ENCODE results near the gene FAM219A.
"Not testable (repeated sequence)": the region's sequence is repeated elsewhere in the genome, so short reads cannot be mapped to it uniquely, and the experiment has no call there.

The FAM219A gene

GRCh38 chr9:34485822-34486221 is 27.5 kb upstream of the FAM219A start:
- DNase-seq (ENCODE audit: low read depth in 2 of 2, low spot score in 1 of 2): no peak

DNA sequence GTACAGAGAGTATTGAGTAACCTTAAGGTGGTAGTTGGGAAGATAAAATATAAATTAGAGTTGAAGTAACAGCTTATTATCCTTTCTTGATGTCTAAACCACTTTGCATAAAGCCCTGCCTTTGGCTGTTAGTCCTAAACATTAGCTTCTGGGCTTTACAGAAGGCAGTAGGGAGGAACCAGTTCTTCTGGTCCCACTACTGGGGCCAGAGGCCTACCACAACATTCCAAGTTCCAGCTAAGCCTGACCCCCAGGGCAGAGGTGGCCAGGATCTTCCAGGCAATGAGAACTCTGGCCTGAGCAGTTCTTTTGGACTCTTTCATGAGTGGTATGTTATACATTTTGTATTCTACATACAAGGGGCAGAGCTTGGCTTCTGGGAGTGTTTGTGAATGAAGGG is 26.3 kb upstream of the FAM219A start:
- no peak for DNase-seq (ENCODE audit: low read depth in 2 of 2, low spot score in 1 of 2)

GRCh38 chr9:34482746-34483145 is 24.4 kb upstream of the FAM219A start:
- not testable (repeated sequence) for DNase-seq (ENCODE audit: low read depth in 2 of 2, low spot score in 1 of 2)

GRCh38 chr9:34481620-34482019 is 23.2 kb upstream of the FAM219A start:
- not testable (repeated sequence) for DNase-seq (ENCODE audit: low read depth in 2 of 2, low spot score in 1 of 2)

GRCh38 chr9:34479431-34479866 is 21.1 kb upstream of the FAM219A start:
- DNase-seq (ENCODE audit: low read depth in 2 of 2, low spot score in 1 of 2): no peak

GRCh38 chr9:34477541-34477940 is 19.2 kb upstream of the FAM219A start:
- no peak for DNase-seq (ENCODE audit: low read depth in 2 of 2, low spot score in 1 of 2)

GRCh38 chr9:34475097-34475496 is 16.7 kb upstream of the FAM219A start:
- DNase-seq (ENCODE audit: low read depth in 2 of 2, low spot score in 1 of 2): no peak

DNA sequence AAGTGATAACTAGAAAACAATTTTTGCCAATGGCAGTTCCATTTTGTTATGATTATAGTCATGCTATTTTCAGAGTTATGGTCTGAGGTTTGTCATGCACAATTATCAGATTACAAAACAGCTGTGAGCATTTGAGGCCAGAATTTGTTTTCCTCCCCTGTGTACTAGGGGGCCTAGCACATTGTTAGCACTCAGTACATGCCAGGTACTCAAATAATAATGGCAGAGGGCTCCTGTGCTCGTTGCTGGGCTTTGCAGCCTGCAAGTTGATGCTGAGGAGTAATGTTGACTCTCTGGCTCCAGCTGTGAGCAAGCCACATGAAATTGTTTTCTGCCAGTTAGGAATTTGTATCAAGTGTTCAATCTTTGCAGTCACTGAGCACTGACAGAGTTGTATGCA is 7.1 kb upstream of the FAM219A start:
- DNase-seq (ENCODE audit: low read depth in 2 of 2, low spot score in 1 of 2): no peak

DNA sequence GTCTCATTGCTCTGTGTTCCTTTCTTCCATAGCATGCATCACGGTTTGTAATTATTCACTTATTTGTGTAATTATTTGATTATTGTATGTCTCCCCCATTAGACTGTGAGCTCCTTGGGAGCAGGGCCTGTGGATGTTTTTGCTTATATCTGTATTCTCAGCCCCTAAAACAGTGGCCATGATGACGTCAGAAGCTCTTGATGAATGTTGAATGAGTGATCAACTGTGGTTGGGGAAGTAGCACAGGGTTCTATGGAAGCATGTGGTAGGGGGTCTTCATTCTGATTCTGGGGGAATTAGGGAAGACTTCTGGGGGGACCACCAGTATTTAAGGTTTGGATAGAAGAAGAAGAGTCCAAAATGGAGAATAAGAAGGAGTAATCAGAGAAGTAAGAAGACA is 6.2 kb upstream of the FAM219A start:
- no peak for DNase-seq (ENCODE audit: low read depth in 2 of 2, low spot score in 1 of 2)

DNA sequence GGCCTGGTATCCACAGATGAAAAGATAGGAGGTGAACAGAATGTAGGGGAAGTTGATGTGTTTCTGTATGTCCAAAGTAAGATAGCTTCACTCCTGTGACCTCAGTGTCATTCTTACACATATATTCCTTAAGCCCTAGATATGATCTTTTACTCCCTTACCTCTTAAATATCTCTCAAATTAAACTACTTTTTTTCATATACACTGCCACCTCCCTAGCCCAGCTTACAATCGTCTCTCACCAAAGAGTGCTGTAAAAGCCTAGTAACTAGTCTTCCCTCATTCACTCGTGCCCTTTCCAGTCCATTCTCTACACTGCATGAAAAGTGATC is 5.5 kb upstream of the FAM219A start:
- no peak for DNase-seq (ENCODE audit: low read depth in 2 of 2, low spot score in 1 of 2)

- DNase-seq (ENCODE audit: low read depth in 2 of 2, low spot score in 1 of 2): no peak
Observed at GRCh38 chr9:34463098-34463900, 4.9 kb upstream of the FAM219A start.

DNA sequence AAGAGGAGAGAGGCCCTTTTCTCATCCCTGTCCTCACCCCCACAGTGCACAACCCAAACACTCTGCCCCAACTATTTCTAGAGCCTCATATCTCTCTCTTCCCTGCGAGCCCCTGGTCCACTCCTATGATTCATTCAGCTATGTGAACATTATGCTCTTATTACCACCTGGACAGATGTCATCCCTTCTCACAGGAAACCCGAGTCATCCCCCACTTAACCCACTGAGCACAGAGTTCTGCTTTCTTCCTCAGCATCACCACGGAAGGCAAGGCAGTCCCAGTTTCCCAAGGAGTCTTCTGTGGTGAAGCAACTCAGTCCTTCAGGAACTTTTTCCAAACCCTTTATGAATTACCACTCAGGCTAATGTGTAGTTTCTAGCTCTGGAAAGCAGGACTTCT is 1.6 kb upstream of the FAM219A start:
- DNase-seq (ENCODE audit: low read depth in 2 of 2, low spot score in 1 of 2): no peak

- DNase-seq (ENCODE audit: low read depth in 2 of 2, low spot score in 1 of 2): no peak
Observed at GRCh38 chr9:34459356-34459755, 986 bp upstream of the FAM219A start.

GRCh38 chr9:34458959-34459340 is 580 bp upstream of the FAM219A start:
- no peak for DNase-seq (ENCODE audit: low read depth in 2 of 2, low spot score in 1 of 2)

- no peak for DNase-seq (ENCODE audit: low read depth in 2 of 2, low spot score in 1 of 2)
Observed at GRCh38 chr9:34457266-34458012, 931 bp downstream of the FAM219A start.

DNA sequence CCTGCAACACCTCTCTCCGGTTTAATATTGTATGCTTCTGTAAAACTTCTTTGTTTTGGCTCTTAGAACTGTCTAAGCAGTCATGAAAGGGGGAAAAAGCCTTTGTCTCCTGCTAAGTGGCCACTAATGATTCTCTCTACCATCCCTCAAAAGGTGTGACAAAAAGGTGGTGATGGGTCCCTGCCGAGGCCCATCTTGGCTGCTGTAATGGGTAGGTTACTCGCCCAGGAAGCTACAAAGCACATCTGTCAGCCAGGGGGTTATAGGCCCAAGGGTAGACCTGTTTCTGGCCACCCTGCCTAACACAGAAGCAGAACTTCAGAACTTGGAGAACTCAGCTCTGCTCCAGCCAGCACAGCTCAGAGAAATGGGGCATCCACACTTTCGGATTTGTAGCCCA is 1.6 kb downstream of the FAM219A start:
- DNase-seq (ENCODE audit: low read depth in 2 of 2, low spot score in 1 of 2): no peak

DNA sequence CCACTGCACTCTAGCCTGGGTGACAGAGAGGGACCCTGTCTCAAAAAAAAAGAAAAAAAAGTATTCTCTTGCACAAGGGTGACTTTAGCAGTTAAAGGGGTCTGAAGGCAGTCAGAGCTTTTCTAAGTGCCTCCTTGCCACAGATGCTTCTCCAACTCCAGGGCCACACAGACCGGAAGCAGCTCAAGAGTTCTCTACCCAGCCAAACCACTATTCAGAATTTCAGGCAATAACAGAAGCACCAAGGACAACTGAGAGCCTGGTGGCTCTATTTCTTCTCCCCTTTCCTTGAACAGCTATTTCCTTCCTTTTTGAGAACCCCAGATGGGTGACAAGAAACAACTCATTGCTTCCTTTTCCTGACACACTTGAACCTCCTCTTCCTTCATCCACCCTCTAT is 2.2 kb downstream of the FAM219A start:
- DNase-seq (ENCODE audit: low read depth in 2 of 2, low spot score in 1 of 2): no peak

- no peak for DNase-seq (ENCODE audit: low read depth in 2 of 2, low spot score in 1 of 2)
Observed at GRCh38 chr9:34454571-34455065, 3.8 kb downstream of the FAM219A start.

GRCh38 chr9:34452568-34452967 is 5.8 kb downstream of the FAM219A start:
- no peak for DNase-seq (ENCODE audit: low read depth in 2 of 2, low spot score in 1 of 2)

DNA sequence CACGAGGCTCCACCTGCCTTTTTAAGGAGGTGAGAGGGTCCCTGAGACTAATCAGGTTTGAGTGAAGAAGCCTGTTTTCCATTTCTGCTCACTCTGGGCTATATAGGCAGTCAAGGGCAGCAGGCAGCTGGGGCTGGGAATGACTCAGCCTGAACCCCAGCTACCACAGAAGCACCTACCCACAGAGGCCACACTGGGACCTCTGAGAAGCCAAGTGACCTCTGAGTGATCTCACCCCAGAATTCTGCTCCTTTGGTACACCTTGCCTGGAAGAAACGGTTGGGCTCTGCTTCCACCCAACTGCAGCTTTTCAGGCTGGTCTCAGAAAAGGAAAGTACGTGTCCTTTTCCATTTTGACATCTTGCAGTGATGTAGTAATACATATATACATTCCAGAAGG is 6.8 kb downstream of the FAM219A start:
- DNase-seq (ENCODE audit: low read depth in 2 of 2, low spot score in 1 of 2): no peak

DNA sequence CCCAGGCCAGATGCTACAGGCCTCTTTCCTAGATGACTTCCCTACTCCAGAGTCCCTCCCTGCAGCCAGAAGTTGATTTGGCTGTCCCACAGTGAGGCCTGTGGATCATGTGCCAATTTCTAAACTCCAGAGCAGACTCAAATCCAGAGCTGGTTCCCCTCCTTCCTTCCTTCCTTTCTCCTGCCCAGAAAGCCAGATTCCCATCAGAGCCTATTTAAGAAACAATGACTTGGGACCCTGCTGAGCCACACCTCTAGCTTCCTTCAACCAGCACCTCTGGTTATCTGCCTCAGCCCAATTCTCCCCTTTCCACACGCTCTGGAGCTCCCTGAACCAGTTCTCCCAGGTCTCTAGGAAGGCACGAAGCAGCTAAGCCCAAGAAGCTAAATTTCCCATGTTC is 7.2 kb downstream of the FAM219A start:
- DNase-seq (ENCODE audit: low read depth in 2 of 2, low spot score in 1 of 2): no peak

DNA sequence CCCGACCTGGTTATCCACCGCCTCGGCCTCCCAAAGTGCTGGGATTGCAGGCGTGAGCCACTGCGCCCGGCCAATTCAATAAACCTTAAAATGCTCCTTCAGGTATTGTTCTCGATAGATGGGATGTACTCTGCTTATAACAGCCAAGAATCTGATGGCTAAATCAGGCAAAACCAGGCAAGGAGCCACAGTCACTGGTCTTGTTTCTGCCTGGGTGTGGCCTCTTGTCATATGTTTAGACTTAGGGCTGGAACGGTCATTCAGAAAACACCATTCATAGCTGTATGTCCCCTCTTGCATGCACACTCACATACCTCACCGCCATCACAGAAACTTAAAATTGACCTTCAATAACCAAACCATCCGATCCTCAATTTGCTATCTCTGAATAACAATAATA is 7.7 kb downstream of the FAM219A start:
- no peak for DNase-seq (ENCODE audit: low read depth in 2 of 2, low spot score in 1 of 2)

GRCh38 chr9:34446951-34447350 is 11.4 kb downstream of the FAM219A start:
- DNase-seq (ENCODE audit: low read depth in 2 of 2, low spot score in 1 of 2): no peak
